Activated naive CD8-positive, alpha-beta T cell treated with anti-CD3 and anti-CD28 coated beads for 36 hours (primary cell): ENCODE data around the gene GYPC. TPM values are rescaled to one million over a fixed set of nuclear protein-coding genes. Genes with fewer than 3 reads are reported as not detected.
"Not testable (repeated sequence)": the region's sequence is repeated elsewhere in the genome, so short reads cannot be mapped to it uniquely, and the experiment has no call there.

Experiments
- DNase-seq: peaks from one replicate; pipeline ENCODE4 v3.0.0; 2021
- H3K27ac Mint-ChIP-seq: one replicate; pipeline ENCODE4 v1.8.0; 2022; ENCODE audit warnings: mild to moderate bottlenecking, moderate library complexity, mixed read lengths
- H3K27me3 Mint-ChIP-seq: one replicate; pipeline ENCODE4 v1.8.0; 2022; ENCODE audit warnings: mild to moderate bottlenecking, mixed read lengths
- H3K36me3 Mint-ChIP-seq: one replicate; pipeline ENCODE4 v1.8.0; 2021; ENCODE audit warnings: mild to moderate bottlenecking, mixed read lengths
- H3K4me1 Mint-ChIP-seq: one replicate; pipeline ENCODE4 v1.8.0; 2021; ENCODE audit warnings: mixed read lengths
- H3K4me3 Mint-ChIP-seq: one replicate; pipeline ENCODE4 v1.8.0; 2022; ENCODE audit warnings: mild to moderate bottlenecking, moderate library complexity, mixed read lengths
- H3K9me3 Mint-ChIP-seq: one replicate; pipeline ENCODE4 v1.8.0; 2022; ENCODE audit warnings: mixed read lengths
- total RNA-seq, 2 experiments: library from RNA; stranded (reverse); gene quantifications; one replicate each; pipeline ENCODE4 v1.2.3, GENCODE V29; 2021

GYPC gene, protein sequence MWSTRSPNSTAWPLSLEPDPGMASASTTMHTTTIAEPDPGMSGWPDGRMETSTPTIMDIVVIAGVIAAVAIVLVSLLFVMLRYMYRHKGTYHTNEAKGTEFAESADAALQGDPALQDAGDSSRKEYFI
- 100 to 1,000 TPM; 171 to 179 TPM for total RNA-seq

DNA sequence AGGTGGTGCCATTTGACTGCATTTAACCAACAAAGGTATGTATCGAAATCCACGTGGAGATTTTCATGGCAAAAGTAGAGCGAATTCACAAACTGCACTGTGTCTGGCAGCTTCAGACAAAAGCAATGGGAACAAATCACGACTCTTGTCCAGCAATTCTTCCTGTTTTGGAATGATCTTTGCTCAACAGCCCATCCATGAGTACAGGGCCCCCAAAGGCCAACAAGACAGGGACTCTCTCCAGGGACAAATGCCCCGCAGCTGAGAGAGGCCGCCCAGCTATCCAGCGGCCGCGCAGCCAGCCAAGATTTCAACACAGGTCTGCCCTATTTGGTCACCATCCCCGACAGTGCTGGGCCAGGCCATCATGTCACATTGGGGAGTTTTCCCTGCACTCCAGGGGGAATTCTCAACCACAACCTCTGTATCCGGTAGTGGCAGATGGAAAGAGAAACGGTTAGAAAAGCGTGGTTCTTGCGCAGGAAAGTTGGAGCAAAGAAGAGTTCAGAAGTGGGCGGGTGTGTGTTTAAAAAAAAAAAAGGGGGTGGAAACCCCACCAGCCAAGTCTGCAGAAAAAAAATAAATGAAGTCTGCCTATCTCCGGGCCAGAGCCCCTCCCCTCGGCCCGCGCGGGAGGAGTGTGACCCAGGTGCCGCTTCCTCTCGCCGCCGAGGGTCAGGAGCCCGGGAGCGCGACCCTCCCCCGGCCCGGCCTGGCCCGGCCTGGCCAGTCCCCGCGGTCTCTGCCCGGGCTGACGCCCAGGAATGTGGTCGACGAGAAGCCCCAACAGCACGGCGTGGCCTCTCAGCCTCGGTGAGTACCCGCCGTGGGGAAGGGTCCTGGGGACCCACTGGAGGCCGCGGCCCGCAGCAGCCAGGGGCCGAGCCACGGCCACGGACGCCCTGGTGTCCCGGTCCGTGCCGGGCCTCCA is at the start of gene GYPC:
Gene GYPC, plus strand, starts transcription at position 659 of the 931 bp plus-strand sequence. Its CDS starts 106 bp downstream, at position 765.
- H3K4me3 Mint-ChIP-seq, result peak within 1 kb of the TSS; percentile 97
- H3K4me1 Mint-ChIP-seq, result peaks cover 38% of the 10 kb centered on the region
- DNase-seq, result peak; percentile 74
- H3K36me3 Mint-ChIP-seq, result peaks cover 37% of the 10 kb centered on the region
- H3K27ac Mint-ChIP-seq, result peak within 1 kb of the TSS; percentile 98
- H3K27me3 Mint-ChIP-seq, result no peaks in the 10 kb centered on the region
- peaks cover 5% of the 10 kb centered on the region for H3K9me3 Mint-ChIP-seq

DNA sequence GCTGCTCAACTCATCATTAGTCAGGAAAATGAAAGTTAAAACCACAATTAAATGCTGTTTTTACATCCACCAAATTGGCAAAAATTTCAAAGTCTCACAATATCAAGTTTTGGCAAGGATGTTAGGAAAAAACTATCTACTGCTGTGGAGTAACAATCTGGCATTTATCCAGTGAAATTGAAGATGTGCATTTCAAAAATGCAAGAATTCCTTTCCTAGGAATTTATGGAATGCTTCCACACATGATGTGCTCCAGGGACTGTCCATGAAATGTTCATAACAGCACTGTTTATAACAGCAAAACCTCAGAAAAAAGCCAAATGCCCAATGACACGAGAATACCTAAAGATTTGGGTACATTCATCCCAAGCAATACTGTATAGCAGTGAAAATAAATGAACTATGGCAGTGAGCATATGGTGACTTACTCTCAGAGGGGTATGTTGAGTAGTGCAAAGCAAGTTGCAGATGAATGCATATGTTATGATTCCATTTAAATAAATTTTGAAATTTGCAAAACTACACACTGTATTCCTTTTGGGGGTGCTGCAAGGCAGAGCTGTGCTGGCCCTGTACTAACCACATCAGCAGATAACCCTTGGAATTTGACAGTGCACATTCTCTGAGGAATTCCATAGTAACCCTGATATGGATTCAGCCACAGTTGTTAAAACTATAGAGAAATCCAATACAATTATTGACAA is 41.3 kb upstream of the GYPC start:
- Mint-ChIP-seq H3K4me1 (no peaks in the 10 kb centered on the region), H3K36me3 (no peaks in the 10 kb centered on the region), H3K9me3 (peaks cover 5% of the 10 kb centered on the region), H3K27me3 (no peaks in the 10 kb centered on the region), H3K4me3 (no peak overlapping the region), H3K27ac (no peak overlapping the region)
- DNase-seq, result no peak

DNA sequence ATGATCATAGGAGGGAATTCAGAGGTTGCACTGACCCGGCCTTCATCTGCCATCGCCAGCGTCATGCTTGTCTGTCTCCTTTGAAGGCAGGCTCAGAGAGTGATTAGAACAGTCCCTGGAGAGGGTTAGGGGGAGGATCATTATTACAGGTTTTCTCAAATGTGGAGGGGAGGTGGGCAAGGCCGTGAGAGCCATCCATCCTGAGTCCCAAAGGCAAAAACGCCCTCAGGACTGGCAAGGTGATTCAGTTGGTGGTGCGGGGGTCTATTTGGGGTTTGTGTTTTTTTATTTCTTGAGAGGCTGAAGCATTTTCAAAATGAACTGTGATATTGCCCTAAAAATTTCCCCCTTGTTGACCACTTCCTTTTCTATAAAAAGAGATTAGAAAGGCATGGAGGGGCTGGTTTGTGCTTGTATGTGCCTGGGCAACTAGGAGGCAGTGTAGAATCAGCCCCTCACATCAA is 39.3 kb upstream of the GYPC start:
- no peak overlapping the region for H3K4me3 Mint-ChIP-seq
- H3K27me3 Mint-ChIP-seq, result no peaks in the 10 kb centered on the region
- no peak for DNase-seq
- H3K36me3 Mint-ChIP-seq, result peaks cover 2% of the 10 kb centered on the region
- no peaks in the 10 kb centered on the region for H3K4me1 Mint-ChIP-seq
- H3K9me3 Mint-ChIP-seq, result peaks cover 3% of the 10 kb centered on the region
- no peak overlapping the region for H3K27ac Mint-ChIP-seq

DNA sequence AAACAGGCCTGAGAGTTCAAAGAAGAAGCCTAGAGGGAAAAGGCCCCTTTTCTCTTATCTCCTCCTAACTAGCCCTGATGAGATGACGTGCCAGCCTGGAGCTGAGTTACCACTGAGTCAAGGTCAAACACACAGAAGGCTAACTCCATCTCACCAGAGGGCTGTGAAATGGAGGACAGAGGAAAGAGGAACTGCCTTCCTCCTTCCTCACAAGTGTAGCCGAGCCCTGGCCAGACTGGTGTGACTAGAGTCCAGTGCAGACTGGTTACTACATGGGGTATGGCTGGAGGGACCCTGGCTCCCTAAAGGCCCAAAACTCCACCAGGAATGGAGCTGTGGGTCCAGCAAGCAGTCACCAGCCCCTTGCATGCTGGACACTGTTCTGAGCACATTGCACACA is 35.7 kb upstream of the GYPC start:
- Mint-ChIP-seq H3K27me3 (no peaks in the 10 kb centered on the region), H3K27ac (no peak overlapping the region), H3K4me1 (no peaks in the 10 kb centered on the region), H3K36me3 (peaks cover 3% of the 10 kb centered on the region), H3K9me3 (no peaks in the 10 kb centered on the region), H3K4me3 (no peak overlapping the region)
- DNase-seq, result no peak

DNA sequence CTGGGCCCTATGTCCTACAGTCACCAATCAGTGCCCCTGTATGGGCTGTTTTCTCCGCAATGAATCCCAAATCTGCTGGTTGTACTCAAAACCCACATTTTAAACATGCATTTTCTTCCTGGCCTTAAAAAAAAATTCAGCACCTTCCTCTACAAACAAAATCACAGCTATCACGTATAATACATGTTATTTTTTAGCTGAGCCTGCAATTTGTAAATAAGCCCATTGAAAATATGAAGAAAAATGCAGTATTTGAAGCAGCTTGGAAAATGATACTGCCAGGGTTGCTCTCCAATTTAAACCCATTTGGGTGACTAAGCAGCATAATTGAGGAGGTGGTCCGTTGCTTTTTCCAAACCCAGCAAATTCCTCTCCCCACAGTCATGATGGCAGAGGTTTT is 33.0 kb upstream of the GYPC start:
- Mint-ChIP-seq H3K36me3 (peaks cover 3% of the 10 kb centered on the region), H3K9me3 (no peaks in the 10 kb centered on the region)
- DNase-seq, result no peak

DNA sequence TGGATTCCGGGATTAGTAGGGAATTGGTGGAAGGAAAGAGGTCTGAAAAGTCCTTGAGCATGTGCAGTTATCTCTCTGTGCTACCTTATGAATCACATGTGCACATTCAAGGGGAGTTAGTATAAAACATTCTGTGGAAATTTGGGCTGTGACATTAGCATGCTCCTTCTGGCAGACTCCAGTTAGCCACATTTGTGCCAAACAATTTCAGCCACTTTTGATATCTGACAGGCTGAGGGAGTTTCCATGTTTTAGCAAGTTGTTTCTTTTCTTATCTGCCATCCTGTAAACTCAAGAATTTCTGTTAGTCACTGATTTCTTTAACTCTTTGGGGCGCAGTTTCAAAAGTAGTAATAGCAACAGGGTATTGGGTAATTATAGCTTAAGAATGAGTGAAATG is 28.3 kb upstream of the GYPC start:
- Mint-ChIP-seq H3K27me3 (no peaks in the 10 kb centered on the region), H3K4me3 (no peak overlapping the region), H3K36me3 (no peaks in the 10 kb centered on the region), H3K27ac (no peak overlapping the region), H3K4me1 (no peaks in the 10 kb centered on the region), H3K9me3 (no peaks in the 10 kb centered on the region)
- no peak for DNase-seq

More for the DNA sequence above, 33.0 kb upstream of the GYPC start:
- Mint-ChIP-seq H3K4me1 (no peaks in the 10 kb centered on the region), H3K4me3 (no peak overlapping the region), H3K27me3 (no peaks in the 10 kb centered on the region), H3K27ac (no peak overlapping the region)

DNA sequence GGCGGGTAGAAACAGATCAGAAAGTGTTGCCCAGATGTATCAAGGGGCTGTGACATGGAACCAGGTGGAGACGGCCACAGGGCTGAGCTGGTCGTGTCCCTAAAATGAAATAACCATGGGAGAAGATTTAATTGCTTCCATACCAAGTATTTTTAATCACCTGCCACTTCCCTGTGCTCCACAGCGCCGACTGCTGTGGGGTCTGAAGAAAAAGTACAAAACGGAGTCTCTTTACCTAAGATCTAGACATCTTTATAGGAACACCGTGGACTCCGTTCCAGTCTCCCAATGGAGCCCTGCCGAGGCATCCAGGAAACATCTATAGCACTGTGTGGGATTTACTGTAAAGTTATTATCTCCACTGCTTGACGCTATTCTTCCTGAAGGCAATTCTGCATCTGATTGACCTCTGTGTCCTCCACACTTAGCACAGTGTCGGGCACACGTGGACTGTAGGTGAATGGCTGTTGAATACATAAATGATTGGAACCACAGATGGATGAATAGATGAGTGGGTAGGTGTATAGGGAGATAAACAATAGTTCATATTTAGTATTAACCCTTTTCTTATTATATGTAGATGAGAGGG is 21.6 kb upstream of the GYPC start:
- DNase-seq, result peak; percentile 17
- H3K27me3 Mint-ChIP-seq, result no peaks in the 10 kb centered on the region
- H3K27ac Mint-ChIP-seq, result no peak overlapping the region
- H3K4me3 Mint-ChIP-seq, result no peak overlapping the region
- H3K36me3 Mint-ChIP-seq, result no peaks in the 10 kb centered on the region
- no peaks in the 10 kb centered on the region for H3K9me3 Mint-ChIP-seq
- H3K4me1 Mint-ChIP-seq, result no peaks in the 10 kb centered on the region

DNA sequence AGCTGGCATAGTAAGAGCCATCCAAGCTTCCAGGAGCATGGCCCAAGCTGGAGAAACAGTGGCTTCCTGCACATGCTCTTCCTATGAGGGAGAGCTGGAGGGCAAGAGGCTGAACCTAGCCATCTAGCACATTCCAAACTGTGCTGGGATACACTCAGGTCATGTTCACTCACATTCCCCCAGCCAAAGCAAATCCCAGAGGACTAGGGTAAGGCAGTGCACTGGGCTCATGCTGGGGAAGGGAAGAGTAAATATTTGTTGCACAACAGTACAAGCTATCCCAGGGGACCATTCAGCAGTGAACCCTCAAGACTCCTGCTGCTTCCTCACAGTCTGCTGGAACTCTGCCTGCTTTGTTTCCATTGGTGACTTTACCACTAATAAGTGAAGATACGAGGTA is 20.7 kb upstream of the GYPC start:
- Mint-ChIP-seq H3K27ac (no peak overlapping the region), H3K4me3 (no peak overlapping the region), H3K27me3 (no peaks in the 10 kb centered on the region), H3K36me3 (no peaks in the 10 kb centered on the region), H3K9me3 (no peaks in the 10 kb centered on the region), H3K4me1 (no peaks in the 10 kb centered on the region)
- no peak for DNase-seq

DNA sequence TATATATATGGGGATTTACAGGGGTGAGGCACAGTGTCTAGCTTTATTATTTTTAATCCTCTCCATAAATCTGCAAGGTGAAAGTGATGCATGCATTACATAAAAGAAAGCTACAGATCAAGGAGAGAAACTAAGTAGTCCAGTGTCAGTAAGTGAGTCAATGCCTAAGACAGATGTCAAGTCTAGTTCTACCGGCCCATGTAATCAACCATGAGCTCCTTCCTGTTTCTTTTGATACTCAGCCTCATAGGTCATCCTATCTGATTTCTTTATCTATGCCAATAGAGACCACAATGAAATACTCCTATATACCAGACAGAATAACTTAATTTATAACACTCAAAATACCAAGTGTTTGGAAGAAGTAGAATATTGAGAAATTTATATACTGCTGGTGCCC is 20.2 kb upstream of the GYPC start:
- Mint-ChIP-seq H3K9me3 (no peaks in the 10 kb centered on the region), H3K4me1 (no peaks in the 10 kb centered on the region), H3K4me3 (no peak overlapping the region), H3K27ac (no peak overlapping the region), H3K27me3 (no peaks in the 10 kb centered on the region), H3K36me3 (no peaks in the 10 kb centered on the region)
- no peak for DNase-seq

DNA sequence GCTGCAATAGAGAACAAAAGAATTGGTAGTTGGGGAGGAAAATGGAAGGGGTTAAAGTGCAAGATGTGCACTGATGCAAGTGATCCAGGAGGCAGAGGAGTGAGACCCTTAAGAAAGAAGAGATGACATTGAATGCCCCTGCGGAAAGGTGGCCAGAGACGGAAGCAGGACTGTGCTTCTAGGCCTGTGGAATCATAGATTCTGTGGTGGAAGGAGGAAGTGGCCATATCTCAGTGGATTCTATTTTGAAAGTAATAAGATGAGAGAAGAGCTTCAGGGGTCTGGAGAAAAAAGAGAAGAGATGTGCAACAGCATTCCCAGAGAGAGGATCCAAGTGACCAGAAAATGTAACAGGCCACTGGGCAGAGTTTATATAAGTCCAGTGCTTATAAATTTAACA is 18.6 kb upstream of the GYPC start:
- H3K4me3 Mint-ChIP-seq, result no peak overlapping the region
- H3K4me1 Mint-ChIP-seq, result no peaks in the 10 kb centered on the region
- no peaks in the 10 kb centered on the region for H3K27me3 Mint-ChIP-seq
- no peak for DNase-seq
- no peak overlapping the region for H3K27ac Mint-ChIP-seq
- H3K36me3 Mint-ChIP-seq, result no peaks in the 10 kb centered on the region
- H3K9me3 Mint-ChIP-seq, result no peaks in the 10 kb centered on the region

DNA sequence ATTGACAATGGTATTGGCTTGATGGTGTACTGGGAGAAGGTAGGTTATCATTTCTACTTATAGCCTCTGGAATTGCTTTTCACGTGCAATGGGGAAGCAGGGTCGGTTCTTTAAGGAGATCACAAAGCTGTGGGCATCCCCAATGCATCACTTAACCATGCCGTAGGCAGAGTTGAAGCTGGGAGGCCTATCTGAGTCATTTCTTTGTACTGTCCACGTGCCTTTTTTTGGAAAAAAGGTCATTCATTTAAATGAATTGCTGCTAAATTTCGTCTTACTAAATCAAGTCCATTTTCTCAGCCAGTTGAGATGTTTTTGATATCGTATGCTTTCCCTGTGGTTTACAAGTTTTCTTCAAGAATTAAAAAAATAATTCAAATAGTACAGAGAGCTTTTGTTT is 17.2 kb upstream of the GYPC start:
- H3K9me3 Mint-ChIP-seq, result no peaks in the 10 kb centered on the region
- DNase-seq, result no peak
- H3K4me1 Mint-ChIP-seq, result no peaks in the 10 kb centered on the region
- H3K27ac Mint-ChIP-seq, result peak overlapping the region; percentile 63
- no peaks in the 10 kb centered on the region for H3K27me3 Mint-ChIP-seq
- H3K36me3 Mint-ChIP-seq, result no peaks in the 10 kb centered on the region
- no peak overlapping the region for H3K4me3 Mint-ChIP-seq

DNA sequence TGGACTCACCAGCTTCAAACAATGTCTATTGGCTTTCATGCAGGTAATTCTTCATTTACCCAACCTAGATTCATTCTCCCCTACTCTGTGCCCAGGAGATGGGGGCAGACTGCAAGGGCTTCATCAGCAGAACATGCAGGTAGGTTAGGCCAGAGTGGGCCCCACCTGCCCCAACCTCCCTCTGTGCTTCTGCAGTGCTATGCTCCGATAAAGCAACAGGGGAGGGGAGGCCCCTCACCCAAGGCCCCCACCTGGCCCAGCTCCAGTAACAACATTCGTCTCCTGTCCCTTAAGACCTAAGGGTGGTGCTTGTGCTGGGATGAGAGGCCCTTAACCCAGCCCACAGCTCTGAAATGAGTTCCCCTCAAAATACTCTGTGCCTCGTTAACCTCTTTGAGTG is 16.7 kb upstream of the GYPC start:
- Mint-ChIP-seq H3K27me3 (no peaks in the 10 kb centered on the region), H3K27ac (no peak overlapping the region), H3K4me3 (no peak overlapping the region), H3K9me3 (no peaks in the 10 kb centered on the region), H3K36me3 (no peaks in the 10 kb centered on the region), H3K4me1 (no peaks in the 10 kb centered on the region)
- no peak for DNase-seq

DNA sequence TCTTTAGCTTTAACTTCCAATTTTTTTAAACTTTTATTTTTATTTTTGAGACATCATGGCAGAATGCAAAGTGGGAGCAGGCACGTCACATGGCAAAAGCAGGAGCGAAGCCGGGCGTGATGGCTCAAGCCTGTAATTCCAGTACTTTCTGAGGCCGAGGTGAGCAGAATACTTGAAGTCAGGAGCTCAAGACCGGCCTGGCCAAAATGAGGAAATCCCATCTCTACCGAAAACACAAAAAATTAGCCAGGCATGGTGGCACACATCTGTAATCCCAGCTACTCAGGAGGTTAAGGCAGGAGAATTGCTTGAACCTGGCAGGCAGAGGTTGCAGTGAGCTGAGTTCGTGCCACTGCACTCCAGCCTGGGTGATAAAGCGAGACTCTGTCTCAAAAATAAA is 14.7 kb upstream of the GYPC start:
- DNase-seq, H3K4me3 Mint-ChIP-seq, H3K27me3 Mint-ChIP-seq, H3K27ac Mint-ChIP-seq, H3K9me3 Mint-ChIP-seq, H3K36me3 Mint-ChIP-seq: not testable (repeated sequence)
- H3K4me1 Mint-ChIP-seq, result peaks cover 11% of the 10 kb centered on the region

DNA sequence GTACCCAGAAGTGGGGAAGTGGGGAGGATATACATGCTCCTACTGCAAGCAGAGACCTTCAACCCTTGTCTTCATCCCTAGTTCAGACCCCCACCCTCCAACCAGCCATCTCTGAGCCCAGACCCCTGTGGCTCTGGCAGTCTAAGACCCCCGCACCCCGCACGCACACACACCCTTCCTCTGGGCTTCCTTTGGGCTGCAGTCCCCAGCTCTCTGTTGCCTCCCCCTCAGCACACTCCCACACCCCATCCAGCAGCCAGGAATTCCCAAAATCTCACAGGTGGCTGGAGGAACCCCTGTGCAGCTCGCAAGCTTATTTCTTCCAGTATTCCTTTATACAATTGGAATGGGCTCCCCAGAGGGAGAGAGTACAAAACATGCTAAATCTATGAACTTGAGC is 13.9 kb upstream of the GYPC start:
- Mint-ChIP-seq H3K9me3 (no peaks in the 10 kb centered on the region), H3K27me3 (no peaks in the 10 kb centered on the region), H3K27ac (no peak overlapping the region), H3K36me3 (no peaks in the 10 kb centered on the region), H3K4me1 (peaks cover 11% of the 10 kb centered on the region), H3K4me3 (no peak overlapping the region)
- no peak for DNase-seq

DNA sequence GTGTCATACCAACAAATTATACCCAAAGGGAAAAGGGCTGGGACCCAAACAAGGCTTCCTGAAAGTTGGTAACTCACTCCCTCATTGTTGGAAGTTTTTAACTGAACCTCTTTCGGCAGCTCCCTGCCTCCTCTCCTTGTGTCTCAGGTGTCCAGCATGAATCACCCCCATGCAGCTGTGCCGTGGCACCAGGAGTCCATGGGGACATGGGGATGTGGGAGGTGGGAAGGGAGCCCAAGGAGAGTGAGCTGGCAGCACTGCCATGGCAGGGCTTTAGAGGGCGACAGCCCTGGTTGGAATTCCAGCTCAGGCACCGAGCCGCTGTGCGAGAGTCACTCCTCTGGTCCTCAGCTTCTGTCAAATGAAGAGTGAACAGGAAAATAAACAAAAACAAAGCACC is 12.5 kb upstream of the GYPC start:
- H3K4me1 Mint-ChIP-seq, result peaks cover 11% of the 10 kb centered on the region
- no peak overlapping the region for H3K27ac Mint-ChIP-seq
- no peak overlapping the region for H3K4me3 Mint-ChIP-seq
- no peak for DNase-seq
- H3K27me3 Mint-ChIP-seq, result no peaks in the 10 kb centered on the region
- H3K9me3 Mint-ChIP-seq, result no peaks in the 10 kb centered on the region
- no peaks in the 10 kb centered on the region for H3K36me3 Mint-ChIP-seq
